H1 (cell line): ENCODE measurements around the gene ATXN7. TPM values are rescaled to one million over a fixed set of nuclear protein-coding genes. Genes with fewer than 3 reads are reported as not detected.

ENCODE experiments used
- CTCF ChIA-PET: fragments of 300-600 bp; sonication (Branson Sonifier 250); formaldehyde crosslinking; loops from one replicate; lab custom pipeline; 2021; ENCODE audit not compliant: partially characterized antibody; lab: Charles Lee
- POLR2A ChIA-PET: fragments of 300-600 bp; sonication (Branson Sonifier 250); formaldehyde crosslinking; loops from one replicate; lab custom pipeline; 2021; ENCODE audit warnings: inconsistent platforms; ENCODE audit not compliant: partially characterized antibody; lab: Charles Lee
- DNase-seq, 2 experiments: peaks; one replicate each; pipeline versions ENCODE4 v3.0.0 to v3.0.0-alpha.2; 2010 to 2022; ENCODE audit warnings: low spot score in 2 of 2, low read depth in 1 of 2, mixed read lengths in 1 of 2
- FAIRE-seq: peaks from 2 replicates; lab custom pipeline; 2011; peaks lifted over from hg19 to GRCh38; lab: Jason Lieb, UNC
- H2AFZ ChIP-seq: 2 replicates; pipeline ENCODE4 v1.8.1; 2012; ENCODE audit warnings: low read length, inconsistent platforms
- H2AK5ac ChIP-seq: 2 replicates; pipeline ENCODE4 v1.6.1; 2013; ENCODE audit warnings: low read depth, low read length
- H2BK120ac ChIP-seq: replicated peaks from 2 replicates; pipeline ENCODE3; 2013; ENCODE audit warnings: low read depth, low read length, inconsistent platforms
- H2BK12ac ChIP-seq: 2 replicates; pipeline ENCODE4 v1.6.1; 2013; ENCODE audit warnings: low read depth, low read length
- H2BK15ac ChIP-seq: 2 replicates; pipeline ENCODE4 v1.6.1; 2013; ENCODE audit warnings: low read length
- H2BK20ac ChIP-seq: 2 replicates; pipeline ENCODE4 v1.6.1; 2013; ENCODE audit warnings: low read length
- H2BK5ac ChIP-seq: 2 replicates; pipeline ENCODE4 v1.6.1; 2013; ENCODE audit warnings: low read depth, low read length
- H3K14ac ChIP-seq: 2 replicates; pipeline ENCODE4 v1.6.1; 2013; ENCODE audit warnings: inconsistent platforms; ENCODE audit not compliant: insufficient read length
- H3K18ac ChIP-seq: 2 replicates; pipeline ENCODE4 v1.6.1; 2013; ENCODE audit warnings: low read length; ENCODE audit errors: extremely low read depth
- H3K23ac ChIP-seq: 2 replicates; pipeline ENCODE4 v1.6.1; 2013; ENCODE audit warnings: inconsistent platforms; ENCODE audit not compliant: insufficient read length
- H3K23me2 ChIP-seq: 2 replicates; pipeline ENCODE4 v1.6.1; 2013; ENCODE audit warnings: low read depth, low read length
- H3K27ac ChIP-seq: 2 replicates; pipeline ENCODE4 v1.6.1; 2011; ENCODE audit warnings: low read depth, low read length, inconsistent platforms
- H3K27me3 ChIP-seq, 4 experiments: replicated peaks in 1 of 4; 1 replicate in 1 of 4; 2 replicates in 3 of 4; pipeline versions ENCODE4 v1.6.1 to v1.8.1; 2011 to 2013; ENCODE audit warnings: low read length in 3 of 4, mild to moderate bottlenecking in 3 of 4, inconsistent platforms in 2 of 4, mixed read lengths in 2 of 4, moderate library complexity in 1 of 4; ENCODE audit not compliant: control insufficient read depth in 3 of 4, insufficient read depth in 3 of 4; ENCODE audit errors: extremely low read depth in 1 of 4
- H3K36me3 ChIP-seq, 4 experiments: 2 replicates each; pipeline versions ENCODE4 v1.6.1 to v1.8.1; 2011 to 2013; ENCODE audit warnings: mild to moderate bottlenecking in 4 of 4, low read length in 3 of 4, moderate library complexity in 2 of 4, control low read depth in 1 of 4, inconsistent platforms in 1 of 4; ENCODE audit not compliant: insufficient read depth in 4 of 4, control insufficient read depth in 2 of 4
- H3K4ac ChIP-seq: replicated peaks from 2 replicates; pipeline ENCODE3; 2013; ENCODE audit warnings: low read length, low read depth, mixed read lengths, inconsistent platforms; ENCODE audit not compliant: insufficient read length
- H3K4me1 ChIP-seq, 4 experiments: replicated peaks in 1 of 4; 1 replicate in 1 of 4; 2 replicates in 3 of 4; pipeline versions ENCODE4 v1.6.1 to v1.8.1; 2011 to 2013; ENCODE audit warnings: low read length in 3 of 4, inconsistent platforms in 2 of 4, mixed read lengths in 1 of 4; ENCODE audit not compliant: insufficient read depth in 4 of 4, control insufficient read depth in 3 of 4
- H3K4me2 ChIP-seq, 2 experiments: 2 replicates each; pipeline versions ENCODE4 v1.6.1 to v1.8.1; 2011 to 2013; ENCODE audit warnings: low read depth in 2 of 2, low read length in 2 of 2, control low read depth in 1 of 2, inconsistent platforms in 1 of 2, mild to moderate bottlenecking in 1 of 2; ENCODE audit not compliant: insufficient read depth in 1 of 2
- H3K4me3 ChIP-seq, 4 experiments: fragments of 200-600, 300-600 bp in 1 of 4; sonication (generic), shearing (Covaris generic), sonication (Bioruptor Twin) in 1 of 4; 2 replicates each; pipeline versions ENCODE4 v1.5.1 to v1.8.1; 2011 to 2016; ENCODE audit warnings: low read length in 4 of 4, low read depth in 3 of 4, control low read depth in 2 of 4, inconsistent platforms in 2 of 4, mild to moderate bottlenecking in 2 of 4, mixed read lengths in 1 of 4, moderate library complexity in 1 of 4; ENCODE audit not compliant: insufficient read depth in 2 of 4; ENCODE audit errors: extremely low read depth in 1 of 4
- H3K56ac ChIP-seq: replicated peaks from 2 replicates; pipeline ENCODE3; 2013; ENCODE audit warnings: low read depth, mild to moderate bottlenecking, mixed read lengths, low read length, inconsistent platforms; ENCODE audit not compliant: insufficient read length
- H3K79me1 ChIP-seq: 2 replicates; pipeline ENCODE4 v1.6.1; 2013; ENCODE audit warnings: low read depth, low read length, control low read depth
- H3K79me2 ChIP-seq, 2 experiments: 2 replicates each; pipeline versions ENCODE4 v1.6.1 to v1.8.1; 2012 to 2013; ENCODE audit warnings: low read length in 2 of 2, mild to moderate bottlenecking in 2 of 2, inconsistent platforms in 1 of 2; ENCODE audit not compliant: insufficient read depth in 2 of 2, control insufficient read depth in 1 of 2
- H3K9ac ChIP-seq, 4 experiments: replicated peaks in 1 of 4; 1 replicate in 1 of 4; 2 replicates in 3 of 4; pipeline versions ENCODE4 v1.6.1 to v1.8.1; 2011 to 2013; ENCODE audit warnings: low read depth in 3 of 4, low read length in 3 of 4, control low read depth in 2 of 4, mild to moderate bottlenecking in 2 of 4, moderate library complexity in 2 of 4, inconsistent platforms in 1 of 4; ENCODE audit errors: extremely low read depth in 1 of 4
- H3K9me3 ChIP-seq, 2 experiments: 2 replicates each; pipeline versions ENCODE4 v1.6.1 to v1.8.1; 2012 to 2013; ENCODE audit warnings: mild to moderate bottlenecking in 2 of 2, moderate library complexity in 2 of 2, control low read depth in 1 of 2, inconsistent platforms in 1 of 2, low read depth in 1 of 2, low read length in 1 of 2, mixed read lengths in 1 of 2; ENCODE audit not compliant: insufficient read depth in 2 of 2
- H4K20me1 ChIP-seq, 2 experiments: replicated peaks in 1 of 2; 2 replicates each; pipeline versions ENCODE3 to v1.8.1; 2011 to 2013; ENCODE audit warnings: inconsistent platforms in 2 of 2, low read length in 2 of 2, mild to moderate bottlenecking in 1 of 2; ENCODE audit not compliant: insufficient read depth in 2 of 2, control insufficient read depth in 1 of 2
- H4K5ac ChIP-seq: 2 replicates; pipeline ENCODE4 v1.6.1; 2013; ENCODE audit warnings: low read length, low read depth, mixed read lengths, inconsistent platforms; ENCODE audit not compliant: insufficient read length
- H4K8ac ChIP-seq: 2 replicates; pipeline ENCODE4 v1.8.0; 2013; ENCODE audit warnings: mild to moderate bottlenecking, moderate library complexity, low read length, inconsistent platforms; ENCODE audit not compliant: insufficient read depth; ENCODE audit errors: extremely low read depth
- H4K91ac ChIP-seq: replicated peaks from 2 replicates; pipeline ENCODE3; 2013; ENCODE audit warnings: low read length, mixed read lengths, inconsistent platforms; ENCODE audit not compliant: insufficient read length
- CREB1 ChIP-seq: IDR thresholded peaks from 2 replicates; pipeline ENCODE4 v1.6.1; 2012; ENCODE audit warnings: inconsistent platforms
- E2F6 ChIP-seq: IDR thresholded peaks from 2 replicates; pipeline ENCODE4 v1.6.1; 2012; ENCODE audit warnings: inconsistent platforms
- EP300 ChIP-seq, 2 experiments: IDR thresholded peaks; 1 replicate in 1 of 2; 2 replicates in 1 of 2; pipeline ENCODE4 v1.6.1; 2011 to 2012; ENCODE audit warnings: low read depth in 2 of 2, low read length in 2 of 2, mild to moderate bottlenecking in 2 of 2, borderline replicate concordance in 1 of 2, inconsistent platforms in 1 of 2, moderate library complexity in 1 of 2
- HDAC6 ChIP-seq: IDR thresholded peaks from one replicate; pipeline ENCODE4 v1.7.1; 2012; ENCODE audit warnings: low read depth, mild to moderate bottlenecking, inconsistent platforms, low read length, moderate library complexity
- JUN ChIP-seq: IDR thresholded peaks from 2 replicates; pipeline ENCODE4 v1.6.1; 2011; ENCODE audit warnings: low read depth, mild to moderate bottlenecking, improper control_type of control experiment, low read length
- KDM1A ChIP-seq: fragments of 200-600, 300-600 bp; sonication (generic); IDR thresholded peaks from 2 replicates; pipeline ENCODE4 v1.7.1; 2016; ENCODE audit warnings: mild to moderate bottlenecking, low read length, borderline replicate concordance
- NANOG ChIP-seq: IDR thresholded peaks from 2 replicates; pipeline ENCODE4 v1.6.1; 2011; ENCODE audit warnings: low read length, low read depth, mild to moderate bottlenecking, inconsistent platforms; ENCODE audit not compliant: insufficient read depth, poor library complexity, severe bottlenecking
- POU5F1 ChIP-seq: IDR thresholded peaks from 2 replicates; pipeline ENCODE4 v1.6.1; 2011; ENCODE audit warnings: low read depth, mild to moderate bottlenecking, low read length, moderate library complexity
- SP4 ChIP-seq: IDR thresholded peaks from 2 replicates; pipeline ENCODE4 v1.6.1; 2012; ENCODE audit warnings: low read length, inconsistent platforms
- SUZ12 ChIP-seq: fragments of 200-600 bp; sonication (generic); IDR thresholded peaks from 2 replicates; pipeline ENCODE4 v1.6.1; 2012; ENCODE audit warnings: mild to moderate bottlenecking, inconsistent platforms, low read length, moderate library complexity, mixed read lengths
- TCF12 ChIP-seq: IDR thresholded peaks from 2 replicates; pipeline ENCODE4 v1.6.1; 2011; ENCODE audit warnings: low read depth, mild to moderate bottlenecking, low read length
- YY1 ChIP-seq: IDR thresholded peaks from 2 replicates; pipeline ENCODE4 v1.6.1; 2011; ENCODE audit warnings: low read depth, mild to moderate bottlenecking, low read length
- WGBS, 2 experiments: shearing (Covaris generic) in 1 of 2; methylation state at CpG; one replicate each; pipeline versions ENCODE4 v1.1.6 to v1.1.7; 2013 to 2015; ENCODE audit warnings: low lambda C conversion rate in 2 of 2, mixed read lengths in 2 of 2, inconsistent platforms in 1 of 2, low coverage in 1 of 2, missing lambda C conversion rate in 1 of 2; ENCODE audit not compliant: insufficient replicate concordance in 2 of 2, insufficient coverage in 1 of 2, insufficient read length in 1 of 2; ENCODE audit errors: extremely low coverage in 1 of 2, missing lambda C conversion rate in 1 of 2; 5-methylcytosine and 5-hydroxymethylcytosine counted together
- polyA plus RNA-seq, 7 experiments: library from polyadenylated mRNA; depleted of rRNA in 3 of 7; stranded (reverse) in 5 of 7; unstranded in 2 of 7; fragments of >200 nt in 5 of 7; fragments of 200-250 nt in 2 of 7; gene quantifications; 1 replicate in 5 of 7; 2 replicates in 1 of 7; 4 replicates in 1 of 7; pipeline versions ENCODE4 v1.2.1 to v1.2.3, GENCODE V29; 2011 to 2013; ENCODE audit warnings: missing spikeins in 2 of 7, mixed read lengths in 2 of 7
- total RNA-seq: library from RNA; stranded (reverse); fragmentation: NEBNext Ultra II Directional; extraction: Animal tissue kit (Norgen Biotek cat#: 25700); gene quantifications from 2 replicates; pipeline ENCODE4 v1.2.1, GENCODE V29; 2021

The ATXN7 gene
- total and polyA plus RNA-seq, 2 of the 8 experiments (the other 6 are each of a cell fraction or from before 2014, with no cell fraction given), result 15.5 to 16.8 TPM

GRCh38 chr3:64019271-64019670 is 155.6 kb downstream of the ATXN7 start:
- Histone ChIP-seq H2BK15ac (no peak overlapping the region), H3K36me3 (peaks cover 5 to 63% (median 35%) of the 10 kb centered on the region in 4 experiments; a peak in 7 of 8 replicates), H3K56ac (no peak overlapping the region), H3K27me3 (no peaks in the 10 kb centered on the region), H3K18ac (no peak overlapping the region), H3K14ac (no peak overlapping the region), H2AFZ (no peak overlapping the region)
- DNase-seq, result no peak
- CTCF ChIA-PET, result interaction anchor here (0.6 to 1.9 kb wide), 2 partner anchors 26 to 144 kb away, joined by 3 to 9 read pairs; no protein-coding TSS in a partner anchor
- TF ChIP-seq KDM1A (no peak), JUN (no peak), TCF12 (no peak), POU5F1 (no peak), HDAC6 (no peak), NANOG (no peak), YY1 (no peak), E2F6 (no peak), CREB1 (no peak), SP4 (no peak), EP300 (IDR thresholded peaks at IDR 0.05; ENCODE audit: borderline replicate concordance in 1 of 2, low read depth in 2 of 2, low read length in 2 of 2) (no peak), SUZ12 (no peak)
- TF ChIP-seq, all 59 proteins: peak for 0
- H3K4me2 ChIP-seq, result no peak overlapping the region
- peaks cover 5 to 22% of the 10 kb centered on the region in 2 experiments; a peak in 3 of 4 replicates for H3K79me2 ChIP-seq
- H4K5ac ChIP-seq, result no peak overlapping the region
- no peak overlapping the region for H2AK5ac ChIP-seq
- H3K23me2 ChIP-seq, result peaks cover 6% of the 10 kb centered on the region
- no peak overlapping the region for H3K27ac ChIP-seq
- H3K9ac ChIP-seq, result no peak overlapping the region
- H4K8ac ChIP-seq, result no peak overlapping the region
- no peak overlapping the region for H3K23ac ChIP-seq
- H2BK20ac ChIP-seq, result no peak overlapping the region
- peaks cover 3 to 5% (median 4%) of the 10 kb centered on the region in 4 experiments; a peak in 6 of 7 replicates for H3K4me1 ChIP-seq
- WGBS, 2 experiments, result 94% methylated on average over 3 of the region's 3 CpGs; no CpG with 5 or more reads in 1 of the 2 experiments
- H3K4me3 ChIP-seq, result no peak overlapping the region
- peaks cover 3% of the 10 kb centered on the region; the same call in 1 of the 2 replicates for H3K79me1 ChIP-seq
- H2BK5ac ChIP-seq, result no peak overlapping the region
- H4K20me1 ChIP-seq, result peaks cover 1 to 3% of the 10 kb centered on the region in 2 experiments
- H3K4ac ChIP-seq, result no peak overlapping the region
- H3K9me3 ChIP-seq, result no peaks in the 10 kb centered on the region
- no peak overlapping the region for H4K91ac ChIP-seq
- POLR2A ChIA-PET, result interaction anchor here (1.4 to 4.0 kb wide), 3 partner anchors 9 to 14 kb away, joined by 3 to 12 read pairs (median 3); no protein-coding TSS in a partner anchor
- no peak for FAIRE-seq
- no peak overlapping the region for H2BK120ac ChIP-seq
- H2BK12ac ChIP-seq, result no peak overlapping the region
